Endothelial cell of hepatic sinusoid (primary cell): ENCODE results near the gene SCYGR8.
"Not testable (repeated sequence)": the region's sequence is repeated elsewhere in the genome, so short reads cannot be mapped to it uniquely, and the experiment has no call there.

Source experiments
- in situ Hi-C: cut with HindIII; loops from 2 replicates; pipeline ENCODE4 v1.10.0; 2017; ENCODE audit warnings: low sequenced_read_pairs

SCYGR8 gene

GRCh38 chr2:227745594-227745993, at the start of gene SCYGR8:
Gene SCYGR8, plus strand, starts transcription at chr2:227745894. Its CDS starts 0 bp downstream, at chr2:227745894.
- in situ Hi-C loops, result no loop called here

- in situ Hi-C loops, result no loop called here
Observed at GRCh38 chr2:227696990-227697679, 48.6 kb upstream of the SCYGR8 start.

GRCh38 chr2:227701556-227701955, 44.1 kb upstream of the SCYGR8 start:
- in situ Hi-C loops, result no loop called here

GRCh38 chr2:227703280-227703732, 42.4 kb upstream of the SCYGR8 start:
- in situ Hi-C loops, result no loop called here

GRCh38 chr2:227703961-227704360, 41.7 kb upstream of the SCYGR8 start:
- in situ Hi-C loops, result no loop called here

GRCh38 chr2:227706859-227707258, 38.8 kb upstream of the SCYGR8 start:
- in situ Hi-C loops, result no loop called here

- in situ Hi-C loops, result no loop called here
Observed at GRCh38 chr2:227707390-227707789, 38.3 kb upstream of the SCYGR8 start.

- in situ Hi-C loops, result no loop called here
Observed at GRCh38 chr2:227710986-227711385, 34.7 kb upstream of the SCYGR8 start.

GRCh38 chr2:227713291-227713690, 32.4 kb upstream of the SCYGR8 start:
- in situ Hi-C loops, result no loop called here

GRCh38 chr2:227716501-227716900, 29.2 kb upstream of the SCYGR8 start:
- in situ Hi-C loops, result loop anchor here (5.0 kb wide), 1 partner anchor 104 kb away; the partner anchor contains the start of gene SCYGR3

GRCh38 chr2:227717687-227718567, 27.8 kb upstream of the SCYGR8 start, which contains the start of gene SLC19A3:
Gene SLC19A3, minus strand, starts transcription at chr2:227718028. Its CDS starts 15,710 bp downstream, at chr2:227702318.
- in situ Hi-C loops, result loop anchor here (5.0 kb wide), 1 partner anchor 106 kb away; the partner anchor contains the start of gene SCYGR3

GRCh38 chr2:227719641-227720040, 26.1 kb upstream of the SCYGR8 start:
- in situ Hi-C loops, result loop anchor here (5.0 kb wide), 1 partner anchor 107 kb away; the partner anchor contains the start of gene SCYGR3

- in situ Hi-C loops, result no loop called here
Observed at GRCh38 chr2:227720680-227721079, 25.0 kb upstream of the SCYGR8 start.

- in situ Hi-C loops, result not testable (repeated sequence)
Observed at GRCh38 chr2:227722821-227723220, 22.9 kb upstream of the SCYGR8 start.

GRCh38 chr2:227724394-227725039, 21.2 kb upstream of the SCYGR8 start, which contains the start of gene SCYGR6:
Gene SCYGR6, minus strand, starts transcription at chr2:227724757. Its CDS starts 0 bp downstream, at chr2:227724757.
- in situ Hi-C loops, result no loop called here

- in situ Hi-C loops, result no loop called here
Observed at GRCh38 chr2:227728035-227728434, 17.7 kb upstream of the SCYGR8 start, which contains the start of gene SCYGR7. Gene SCYGR7, plus strand, starts transcription at chr2:227728335. Its CDS starts 0 bp downstream, at chr2:227728335.

GRCh38 chr2:227739351-227739750, 6.3 kb upstream of the SCYGR8 start:
- in situ Hi-C loops, result loop anchor here (5.0 kb wide), 1 partner anchor 43 kb away; no protein-coding TSS in a partner anchor

GRCh38 chr2:227740705-227741104, 5.0 kb upstream of the SCYGR8 start:
- in situ Hi-C loops, result not testable (repeated sequence)

- in situ Hi-C loops, result no loop called here
Observed at GRCh38 chr2:227748079-227748478, 2.4 kb downstream of the SCYGR8 start.

GRCh38 chr2:227756261-227756660, 10.6 kb downstream of the SCYGR8 start:
- in situ Hi-C loops, result not testable (repeated sequence)
